HG03159 (cell line): ENCODE data around the gene HIGD2A.

Experiments used
- ATAC-seq: cut with Tn5 transposase; IDR thresholded peaks from one replicate; pipeline ENCODE4 v1.9.1; 2021; ENCODE audit warnings: mild to moderate bottlenecking, moderate library complexity; ENCODE audit not compliant: unreplicated experiment

The HIGD2A gene

GRCh38 chr5:176368726-176369125, 19.8 kb upstream of the HIGD2A start:
- no peak for ATAC-seq

- ATAC-seq = no peak
Observed at GRCh38 chr5:176369934-176370711, 18.4 kb upstream of the HIGD2A start.

- ATAC-seq = no peak
Observed at GRCh38 chr5:176371621-176372539, 16.7 kb upstream of the HIGD2A start.

- ATAC-seq = no peak
Observed at GRCh38 chr5:176373100-176373818, 15.3 kb upstream of the HIGD2A start.

- ATAC-seq = peak; percentile 73
Observed at GRCh38 chr5:176379881-176380280, 8.7 kb upstream of the HIGD2A start.

GRCh38 chr5:176381423-176381822, 7.1 kb upstream of the HIGD2A start:
- ATAC-seq = no peak

- ATAC-seq = no peak
Observed at GRCh38 chr5:176381979-176382378, 6.6 kb upstream of the HIGD2A start.

- no peak for ATAC-seq
Observed at GRCh38 chr5:176382721-176383120, 5.8 kb upstream of the HIGD2A start.

GRCh38 chr5:176383248-176383905, 5.2 kb upstream of the HIGD2A start:
- no peak for ATAC-seq

- ATAC-seq = no peak
Observed at GRCh38 chr5:176383961-176384360, 4.6 kb upstream of the HIGD2A start.

GRCh38 chr5:176384366-176384930, 4.1 kb upstream of the HIGD2A start:
- no peak for ATAC-seq

GRCh38 chr5:176384991-176385390, 3.6 kb upstream of the HIGD2A start:
- ATAC-seq = no peak

GRCh38 chr5:176386491-176386890, 2.1 kb upstream of the HIGD2A start:
- no peak for ATAC-seq

GRCh38 chr5:176387384-176387925, 1.1 kb upstream of the HIGD2A start:
- no peak for ATAC-seq

- no peak for ATAC-seq
Observed at GRCh38 chr5:176388003-176388443, 528 bp upstream of the HIGD2A start.

- ATAC-seq = peak; percentile 28
Observed at GRCh38 chr5:176389135-176390123, 878 bp downstream of the HIGD2A start.

GRCh38 chr5:176391479-176391878, 2.9 kb downstream of the HIGD2A start:
- no peak for ATAC-seq

GRCh38 chr5:176391999-176392398, 3.4 kb downstream of the HIGD2A start:
- ATAC-seq = no peak

- ATAC-seq = no peak
Observed at GRCh38 chr5:176392526-176392925, 4.0 kb downstream of the HIGD2A start.
